Measurements from ENCODE around the gene TSPOAP1. TPM values are rescaled to one million over a fixed set of nuclear protein-coding genes. Genes with fewer than 3 reads are reported as not detected.
"Not testable (repeated sequence)": the region's sequence is repeated elsewhere in the genome, so short reads cannot be mapped to it uniquely, and the experiment has no call there.

TSPOAP1 gene
- total RNA-seq, 8 experiments from 2014 or later = 0.76 to 23.0 (median 13.2) TPM

DNA sequence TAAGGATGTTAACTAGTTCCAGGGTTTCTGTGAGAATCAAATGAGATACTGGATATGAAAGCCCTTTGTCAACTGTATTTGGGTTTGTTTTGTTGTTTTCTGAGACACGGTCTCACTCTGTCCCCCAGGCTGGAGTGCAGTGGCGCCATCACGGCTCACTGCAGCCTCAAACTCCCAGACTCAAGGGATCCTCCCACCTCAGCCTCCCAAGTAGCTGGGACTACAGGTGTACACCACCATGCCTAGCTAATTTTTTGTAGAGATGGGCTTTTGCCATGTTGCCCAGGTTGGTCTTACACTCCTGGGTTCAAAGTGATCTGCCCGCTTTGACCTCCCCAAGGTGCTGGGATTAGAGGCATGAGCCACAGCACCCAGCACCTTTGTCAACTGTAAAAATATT lies 14.5 kb upstream of the TSPOAP1 start:
- in situ Hi-C loops (cut with MboI; ENCODE audit: low pct_unique_long_range_greater_than_20kb in 2 of 9, low sequenced_read_pairs in 9 of 9, unreplicated experiment in 9 of 9) = no loop called here
- no peak for ATAC-seq (replicated peaks in 6 of 8)
- no peak overlapping the region for H3K4me3 ChIP-seq
- H3K27ac ChIP-seq = no peak overlapping the region
- peaks cover under 1% of the 10 kb centered on the region in 2 donors for H3K4me1 ChIP-seq (replicated peaks in 1 of 2)
- WGBS, 10 experiments = 79 to 100% (median 100%) methylated on average over 1 to 3 of the region's 4 CpGs; no CpG with 5 or more reads in 7 of the 10 experiments

DNA sequence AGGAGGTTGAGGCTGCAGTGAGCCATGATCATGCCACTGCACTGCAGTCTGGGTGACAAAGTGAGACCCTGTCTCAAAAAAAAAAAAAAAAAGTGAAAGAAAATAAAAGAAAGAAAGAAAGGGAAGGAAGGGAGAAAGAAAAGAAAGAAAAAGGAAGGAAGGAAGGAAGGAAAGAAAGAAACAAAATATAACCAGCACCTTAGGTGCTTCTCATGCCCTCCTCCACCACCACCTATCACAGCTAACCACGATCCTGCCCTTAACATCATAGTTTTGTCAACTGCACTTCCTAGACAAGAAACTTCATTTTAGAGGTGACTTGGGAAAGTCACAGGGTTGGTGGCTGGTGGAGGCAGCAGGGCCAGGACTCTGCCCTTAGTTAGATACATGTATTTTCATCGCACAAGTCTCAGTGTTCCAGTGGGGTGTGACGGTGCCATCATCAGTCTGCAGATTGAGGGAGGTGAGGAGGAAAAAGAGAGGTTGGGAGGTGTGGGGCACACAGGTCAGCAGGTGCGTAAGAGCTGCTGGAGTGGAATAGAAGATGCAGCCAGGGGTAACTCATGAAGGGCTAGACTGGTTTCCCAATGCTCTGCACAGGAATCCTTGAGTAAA lies 13.4 kb upstream of the TSPOAP1 start:
- Histone ChIP-seq H3K4me1 (replicated peaks in 1 of 2) (peaks cover 5% of the 10 kb centered on the region in 2 donors), H3K4me3 (no peak overlapping the region), H3K27ac (no peak overlapping the region)
- 0 to 95% (median 75%) methylated on average over 1 to 3 of the region's 4 CpGs; no CpG with 5 or more reads in 2 of the 10 experiments for WGBS, 10 experiments
- in situ Hi-C loops (cut with MboI; ENCODE audit: low pct_unique_long_range_greater_than_20kb in 2 of 9, low sequenced_read_pairs in 9 of 9, unreplicated experiment in 9 of 9) = no loop called here
- ATAC-seq (replicated peaks in 6 of 8) = no peak

DNA sequence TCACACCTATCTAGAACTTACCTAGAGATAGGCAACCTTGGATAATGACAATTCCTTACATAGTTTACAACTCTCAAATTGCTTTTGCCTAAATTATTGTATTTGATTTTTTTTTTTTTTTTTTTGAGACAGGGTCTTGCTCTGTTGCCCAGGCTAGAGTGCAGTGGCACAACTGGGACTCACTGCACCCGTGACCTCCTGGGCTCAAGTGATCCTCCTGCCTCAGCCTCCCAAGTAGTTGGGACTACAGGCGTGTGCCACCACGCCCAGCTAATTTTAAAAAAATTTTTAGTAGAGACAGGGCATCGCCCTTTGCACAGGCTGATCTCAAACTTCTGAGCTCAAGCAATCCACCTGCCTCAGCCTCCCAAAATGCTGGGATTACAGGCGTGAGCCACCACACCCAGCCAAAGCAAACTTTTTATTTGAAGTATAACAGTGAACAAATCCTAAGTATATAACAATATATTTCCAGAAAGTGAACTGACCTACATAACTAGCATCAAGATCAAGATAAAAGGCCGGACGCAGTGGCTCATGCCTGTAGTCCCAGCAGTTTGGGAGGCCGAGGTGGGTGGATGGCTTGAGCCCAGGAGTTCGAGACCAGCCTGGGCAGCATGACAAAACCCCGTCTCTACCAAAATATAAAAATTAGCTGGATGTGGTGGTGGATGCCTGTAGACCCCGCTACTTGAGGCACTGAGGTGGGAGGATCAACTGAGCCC lies 12.7 kb upstream of the TSPOAP1 start:
- H3K4me3 ChIP-seq; ATAC-seq (replicated peaks in 6 of 8); in situ Hi-C loops (cut with MboI; ENCODE audit: low pct_unique_long_range_greater_than_20kb in 2 of 9, low sequenced_read_pairs in 9 of 9, unreplicated experiment in 9 of 9); H3K27ac ChIP-seq; H3K4me1 ChIP-seq (replicated peaks in 1 of 2): not testable (repeated sequence)
- WGBS, 10 experiments = 64 to 100% (median 88%) methylated on average over 1 to 7 of the region's 11 CpGs

DNA sequence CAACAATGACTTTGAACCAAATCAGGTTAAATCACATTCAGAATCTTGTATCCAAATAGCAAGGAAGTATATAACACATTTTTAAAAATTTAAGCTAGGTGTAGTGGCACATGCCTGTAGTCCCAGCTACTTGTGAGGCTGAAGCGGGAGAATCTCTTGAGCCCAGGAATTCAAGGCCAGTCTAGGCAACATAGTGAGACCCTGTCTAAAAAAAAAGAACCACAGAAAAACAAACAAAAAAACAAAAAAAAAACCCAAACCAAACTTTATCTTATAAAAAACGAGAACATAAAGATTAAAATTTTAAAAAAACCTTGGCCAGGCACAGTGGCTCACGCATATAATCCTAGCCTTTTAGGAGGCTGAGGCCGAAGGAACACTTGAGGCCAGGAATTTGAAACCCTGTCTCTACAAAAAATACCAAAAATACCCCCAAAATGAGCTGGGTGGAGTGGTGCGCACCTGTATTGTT lies 11.8 kb upstream of the TSPOAP1 start:
- 40 to 87% (median 67%) methylated on average over 1 to 5 of the region's 5 CpGs for WGBS, 10 experiments
- in situ Hi-C loops (cut with MboI; ENCODE audit: low pct_unique_long_range_greater_than_20kb in 2 of 9, low sequenced_read_pairs in 9 of 9, unreplicated experiment in 9 of 9) = no loop called here
- Histone ChIP-seq H3K4me3 (no peak overlapping the region), H3K27ac (no peak overlapping the region), H3K4me1 (replicated peaks in 1 of 2) (peaks cover 5% of the 10 kb centered on the region in 2 donors)
- ATAC-seq (replicated peaks in 6 of 8) = no peak

DNA sequence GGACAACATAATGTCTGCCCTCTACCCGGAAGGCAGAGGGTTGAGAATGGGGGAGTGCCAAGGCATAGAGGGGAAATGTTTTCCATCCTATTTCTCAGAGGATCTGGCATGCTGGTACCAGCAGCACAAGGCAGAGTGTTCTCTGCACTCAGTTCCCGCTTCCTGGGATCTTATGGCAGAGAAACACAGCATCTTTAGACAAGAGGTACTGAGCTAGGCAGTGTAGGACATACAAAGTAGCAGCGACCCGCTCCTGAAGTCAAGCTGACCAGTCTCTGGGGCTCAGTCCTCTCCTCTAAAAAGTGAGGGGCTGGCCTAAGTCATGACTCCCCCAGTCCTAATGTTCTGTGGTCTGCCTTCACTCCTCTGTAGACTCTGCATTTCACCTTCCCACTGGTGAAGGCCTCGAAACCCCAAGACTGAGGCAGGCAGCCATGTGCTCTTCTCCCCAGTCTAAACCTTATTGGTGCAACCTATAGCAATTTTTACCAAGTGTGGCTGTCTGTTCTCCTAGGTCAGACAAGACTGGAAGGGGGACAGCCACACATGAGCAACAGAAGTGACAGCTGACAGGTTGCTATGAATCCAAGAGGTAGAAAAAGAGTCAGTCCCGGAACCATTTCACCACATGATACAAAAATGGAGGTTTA lies 11.3 kb upstream of the TSPOAP1 start:
- Histone ChIP-seq H3K4me3 (no peak overlapping the region), H3K27ac (no peak overlapping the region), H3K4me1 (replicated peaks in 1 of 2) (peaks cover 5% of the 10 kb centered on the region in 2 donors)
- in situ Hi-C loops (cut with MboI; ENCODE audit: low pct_unique_long_range_greater_than_20kb in 2 of 9, low sequenced_read_pairs in 9 of 9, unreplicated experiment in 9 of 9) = no loop called here
- ATAC-seq (replicated peaks in 6 of 8) = no peak
- WGBS, 10 experiments = 83 to 100% (median 98%) methylated on average over 1 to 6 of the region's 6 CpGs; no CpG with 5 or more reads in 2 of the 10 experiments

DNA sequence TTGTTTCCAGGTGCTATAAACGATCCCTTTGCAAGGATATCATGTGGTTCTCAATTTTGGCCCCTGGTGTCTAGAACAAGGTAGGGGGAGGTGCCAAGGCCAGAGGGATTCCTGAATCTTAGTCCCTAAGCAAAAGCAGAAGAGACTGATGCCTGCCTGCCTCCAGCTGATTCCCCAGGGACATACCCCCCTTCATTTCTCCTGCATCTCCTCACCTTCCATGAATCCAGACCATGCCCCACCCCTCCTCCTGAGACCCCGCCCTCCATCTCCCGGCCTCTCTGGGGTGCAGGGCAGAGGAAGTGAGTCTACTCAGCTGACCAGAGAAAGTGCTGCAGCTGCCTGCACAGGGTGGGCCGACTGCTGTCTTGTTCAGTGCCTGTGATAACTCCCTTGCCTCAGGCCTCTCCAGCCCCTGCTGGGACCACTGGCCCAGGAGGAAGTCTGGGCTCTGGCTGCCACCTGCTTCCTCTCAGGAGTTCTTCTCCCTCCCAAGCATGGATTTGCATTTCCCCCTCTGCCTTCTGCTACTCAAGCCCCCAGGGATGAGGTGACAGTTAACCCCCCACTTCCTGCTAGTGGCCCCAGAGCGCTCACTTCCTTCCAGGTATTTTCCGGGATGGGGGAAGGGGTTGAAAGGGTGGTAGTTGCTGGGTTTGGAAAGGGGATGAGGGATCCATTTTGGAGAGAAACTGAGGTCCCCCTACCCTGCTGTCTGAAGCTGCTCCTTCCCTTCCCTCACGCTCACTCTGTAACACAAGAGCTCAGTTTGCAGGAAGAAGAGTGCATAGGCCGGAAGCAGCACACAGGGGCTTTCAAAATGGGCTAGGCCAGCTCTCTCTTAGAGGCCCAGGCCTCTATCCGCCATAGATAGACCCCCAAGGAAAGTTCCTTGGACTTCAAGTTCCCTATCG lies 10.5 kb upstream of the TSPOAP1 start:
- ATAC-seq (replicated peaks in 6 of 8) = peak in 7 of 8 experiments; percentile 14 to 65 (median 47)
- no peak overlapping the region for H3K4me3 ChIP-seq
- H3K4me1 ChIP-seq (replicated peaks in 1 of 2) = peaks cover 5% of the 10 kb centered on the region in 2 donors
- WGBS, 10 experiments = 0 to 100% (median 88%) methylated on average over 1 to 4 of the region's 10 CpGs; no CpG with 5 or more reads in 4 of the 10 experiments
- no peak overlapping the region for H3K27ac ChIP-seq
- in situ Hi-C loops (cut with MboI; ENCODE audit: low pct_unique_long_range_greater_than_20kb in 2 of 9, low sequenced_read_pairs in 9 of 9, unreplicated experiment in 9 of 9) = no loop called here

DNA sequence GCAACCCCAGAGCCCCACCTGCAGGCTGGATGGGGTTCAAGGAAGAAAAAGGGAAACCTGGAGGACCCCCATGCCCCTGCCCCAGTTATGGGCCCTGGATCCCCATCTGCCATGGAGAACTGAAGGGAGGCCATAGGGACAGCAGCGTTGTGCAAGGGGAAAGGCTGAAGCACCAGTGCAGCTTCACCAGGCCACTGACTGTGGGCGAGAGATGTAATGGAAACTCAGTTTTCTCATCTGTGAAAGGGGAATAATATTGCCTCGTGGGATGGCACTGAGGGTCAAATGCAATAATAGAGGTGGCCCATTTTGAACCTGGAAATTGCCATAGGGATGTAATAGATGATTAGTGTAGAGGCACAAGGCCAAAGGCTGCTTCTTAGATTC lies 9.9 kb upstream of the TSPOAP1 start:
- Histone ChIP-seq H3K4me1 (replicated peaks in 1 of 2) (peaks cover 5% of the 10 kb centered on the region in 2 donors), H3K4me3 (no peak overlapping the region), H3K27ac (no peak overlapping the region)
- WGBS, 10 experiments = 14 to 100% (median 63%) methylated on average over 1 to 3 of the region's 3 CpGs; no CpG with 5 or more reads in 4 of the 10 experiments
- ATAC-seq (replicated peaks in 6 of 8) = no peak
- in situ Hi-C loops (cut with MboI; ENCODE audit: low pct_unique_long_range_greater_than_20kb in 2 of 9, low sequenced_read_pairs in 9 of 9, unreplicated experiment in 9 of 9) = no loop called here

DNA sequence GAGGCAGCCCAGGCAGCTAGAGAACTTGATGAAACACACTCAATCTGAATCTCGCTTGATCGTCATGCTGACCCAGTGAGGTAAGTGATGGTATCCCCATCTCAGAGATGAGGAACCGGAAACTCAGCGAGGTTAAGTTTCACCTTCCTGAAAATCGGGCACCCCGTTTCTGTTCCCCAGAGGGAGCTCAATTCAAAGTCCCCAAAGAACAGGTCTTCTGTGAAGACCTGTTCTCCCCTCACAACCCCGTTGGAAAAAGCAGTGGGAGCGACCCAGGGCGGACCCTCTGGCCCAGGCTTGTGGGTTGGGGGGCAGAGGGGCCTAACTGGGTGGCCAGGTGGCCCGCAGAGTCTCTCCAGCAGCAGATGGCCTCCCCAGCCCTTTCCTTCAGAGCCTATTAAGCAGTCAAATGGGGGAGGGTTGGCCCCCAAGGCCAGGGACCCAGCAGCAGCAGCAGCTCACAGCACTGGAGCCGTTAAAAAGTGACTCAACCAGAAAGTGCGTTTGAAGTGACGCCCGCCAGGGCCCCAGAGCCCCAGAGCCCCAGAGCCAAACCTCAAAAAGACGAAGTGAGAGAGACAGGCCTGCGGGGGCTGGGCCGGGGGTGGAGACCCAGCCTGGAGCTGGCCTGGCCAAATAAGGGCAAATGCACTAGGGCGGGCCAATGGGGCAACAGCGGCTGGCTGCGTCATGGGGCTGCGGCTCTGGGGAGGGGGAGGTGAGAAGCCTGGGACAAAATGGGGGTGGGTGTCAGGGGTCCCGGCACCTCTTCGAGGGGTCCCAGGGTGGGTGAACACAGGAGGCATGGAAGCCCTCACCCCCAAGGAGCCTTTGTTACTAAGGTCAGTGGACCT lies 9.2 kb upstream of the TSPOAP1 start:
- Histone ChIP-seq H3K4me1 (replicated peaks in 1 of 2) (peaks cover 5% of the 10 kb centered on the region in 2 donors), H3K4me3 (no peak overlapping the region), H3K27ac (peak overlapping the region in 1 of 2 donors; percentile 18)
- in situ Hi-C loops (cut with MboI; ENCODE audit: low pct_unique_long_range_greater_than_20kb in 2 of 9, low sequenced_read_pairs in 9 of 9, unreplicated experiment in 9 of 9) = no loop called here
- peak; percentile 26 to 78 (median 68) for ATAC-seq (replicated peaks in 6 of 8)
- 29 to 95% (median 62%) methylated on average over 2 to 8 of the region's 23 CpGs; no CpG with 5 or more reads in 4 of the 10 experiments for WGBS, 10 experiments

DNA sequence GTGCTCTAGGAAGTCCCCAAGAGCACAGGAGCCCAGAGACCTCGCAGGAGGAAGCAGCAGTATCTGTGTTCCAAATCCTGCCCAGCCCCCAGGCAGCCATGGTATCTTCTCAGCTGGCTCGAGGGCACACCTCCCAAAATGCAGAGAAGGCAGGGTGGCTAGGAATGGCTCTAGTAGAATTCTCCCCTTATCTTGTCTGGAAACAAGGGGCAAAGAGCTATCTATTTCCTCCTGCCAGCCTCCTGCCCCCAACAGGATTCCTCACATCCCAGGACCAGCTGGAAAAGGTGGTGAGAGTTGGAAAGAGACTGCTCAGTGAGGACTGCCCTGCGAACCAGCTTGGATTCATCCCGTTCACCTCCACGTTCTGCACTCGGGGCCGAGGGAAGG lies 8.6 kb upstream of the TSPOAP1 start:
- H3K4me3 ChIP-seq = no peak overlapping the region
- in situ Hi-C loops (cut with MboI; ENCODE audit: low pct_unique_long_range_greater_than_20kb in 2 of 9, low sequenced_read_pairs in 9 of 9, unreplicated experiment in 9 of 9) = no loop called here
- H3K4me1 ChIP-seq (replicated peaks in 1 of 2) = peaks cover 5% of the 10 kb centered on the region in 2 donors
- 44 to 90% (median 60%) methylated on average over 1 to 3 of the region's 7 CpGs; no CpG with 5 or more reads in 4 of the 10 experiments for whole genome bisulfite sequencing, 10 experiments
- no peak overlapping the region for H3K27ac ChIP-seq
- no peak for ATAC-seq (replicated peaks in 6 of 8)

DNA sequence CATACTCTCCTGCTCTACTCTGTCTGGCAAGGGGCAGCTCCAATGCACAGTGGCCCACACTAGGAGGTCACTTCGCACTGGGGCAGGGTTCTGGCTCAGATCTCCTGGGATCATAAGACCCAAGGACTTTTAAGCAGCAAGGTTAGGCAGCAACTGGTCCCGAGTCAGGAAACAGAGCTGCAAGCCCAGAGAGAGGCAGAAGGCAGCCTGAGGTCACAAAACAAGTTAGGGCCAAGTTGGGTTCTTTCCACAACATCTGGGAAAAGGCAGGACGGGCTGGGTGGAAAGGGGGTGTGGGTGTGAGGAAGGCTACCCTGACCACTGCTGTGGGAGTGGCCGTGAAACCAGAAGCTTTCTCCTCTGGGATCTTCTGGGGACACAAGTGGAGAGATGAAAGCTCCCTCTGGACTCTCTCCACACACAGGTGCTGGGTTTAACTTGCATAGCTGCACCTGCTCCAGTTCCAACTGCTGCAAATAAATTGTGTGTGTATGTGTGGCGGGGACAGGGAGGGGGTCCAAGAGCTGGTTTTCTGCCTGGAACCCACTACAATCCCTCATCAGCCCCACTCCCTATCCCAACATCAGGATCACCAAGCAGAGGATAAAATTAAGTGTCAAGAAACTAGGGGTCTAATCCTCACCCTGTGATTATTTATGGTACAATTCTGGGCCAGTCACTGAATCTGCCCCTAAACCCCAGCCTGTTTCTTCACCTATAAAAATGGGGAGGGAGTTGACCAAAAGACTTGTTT lies 8.0 kb upstream of the TSPOAP1 start:
- WGBS, 10 experiments = 0 to 92% (median 45%) methylated on average over 1 to 2 of the region's 5 CpGs; no CpG with 5 or more reads in 4 of the 10 experiments
- Histone ChIP-seq H3K4me1 (replicated peaks in 1 of 2) (peaks cover 5% of the 10 kb centered on the region in 2 donors), H3K27ac (no peak overlapping the region), H3K4me3 (no peak overlapping the region)
- in situ Hi-C loops (cut with MboI; ENCODE audit: low pct_unique_long_range_greater_than_20kb in 2 of 9, low sequenced_read_pairs in 9 of 9, unreplicated experiment in 9 of 9) = no loop called here
- peak in 2 of 8 experiments; percentile 8 to 29 for ATAC-seq (replicated peaks in 6 of 8)

DNA sequence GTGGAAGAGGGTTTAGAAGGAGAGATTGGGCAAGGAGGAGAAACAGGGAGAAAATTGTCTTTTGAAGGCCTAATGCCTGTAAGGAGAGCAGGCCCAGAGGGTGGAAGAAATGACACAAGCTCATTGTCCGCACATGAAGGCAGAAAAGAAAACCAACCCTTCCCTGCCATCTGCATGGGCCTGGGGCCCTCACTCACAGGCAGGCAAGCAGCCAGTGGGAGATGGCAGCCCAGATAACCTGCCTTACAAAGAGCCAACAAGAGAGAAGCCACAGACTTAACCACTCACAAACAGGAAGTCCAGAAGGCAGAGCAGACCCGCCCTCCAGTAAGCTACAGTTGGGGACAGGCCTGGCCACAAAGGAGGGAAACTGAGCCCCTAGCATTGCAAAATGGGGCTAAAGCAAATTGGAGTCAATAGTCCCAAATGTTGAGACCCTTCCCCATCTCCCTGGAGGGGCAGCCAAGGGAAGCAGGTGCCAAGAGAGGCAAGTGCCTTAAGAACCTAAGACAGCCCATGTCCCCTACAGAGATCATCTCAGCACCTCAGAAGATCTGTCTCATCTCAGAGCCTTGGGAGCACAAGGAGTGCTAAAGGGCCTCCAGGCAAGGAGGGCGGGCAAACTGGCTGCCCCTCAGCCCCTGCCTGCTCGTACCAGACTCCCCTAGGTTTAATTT lies 7.3 kb upstream of the TSPOAP1 start:
- Histone ChIP-seq H3K27ac (no peak overlapping the region), H3K4me1 (replicated peaks in 1 of 2) (peaks cover 5% of the 10 kb centered on the region in 2 donors), H3K4me3 (no peak overlapping the region)
- 50 to 100% (median 94%) methylated on average over 1 to 3 of the region's 4 CpGs; no CpG with 5 or more reads in 6 of the 10 experiments for WGBS, 10 experiments
- in situ Hi-C loops (cut with MboI; ENCODE audit: low pct_unique_long_range_greater_than_20kb in 2 of 9, low sequenced_read_pairs in 9 of 9, unreplicated experiment in 9 of 9) = no loop called here
- ATAC-seq (replicated peaks in 6 of 8) = peak in 1 of 8 experiments; percentile 5
